LNCaP clone FGC (cell line): ENCODE data around the gene MGAT5.
"Not testable (repeated sequence)": the region's sequence is repeated elsewhere in the genome, so short reads cannot be mapped to it uniquely, and the experiment has no call there.

Experiments used
- DNase-seq: peaks from one replicate; pipeline ENCODE4 v3.0.0-alpha.2; 2011; ENCODE audit warnings: low read depth
- H3K4me3 ChIP-seq: 2 replicates; pipeline ENCODE4 v1.5.1; 2011; ENCODE audit warnings: mild to moderate bottlenecking, low read depth, low read length, control low read depth
- CTCF ChIP-seq: IDR thresholded peaks from 2 replicates; pipeline ENCODE4 v1.5.1; 2012; ENCODE audit warnings: mild to moderate bottlenecking; ENCODE audit not compliant: control insufficient read depth, insufficient read depth; ENCODE audit errors: extremely low read depth

Gene MGAT5

GRCh38 chr2:134468776-134469175, 214.9 kb downstream of the MGAT5 start:
- TF ChIP-seq CTCF = no peak
- no peak overlapping the region for H3K4me3 ChIP-seq
- no peak for DNase-seq

GRCh38 chr2:134469516-134470115, 215.7 kb downstream of the MGAT5 start:
- DNase-seq = no peak
- no peak for TF ChIP-seq CTCF
- no peak overlapping the region for H3K4me3 ChIP-seq

- TF ChIP-seq CTCF = no peak
- no peak for DNase-seq
- H3K4me3 ChIP-seq = no peak overlapping the region
Measured at GRCh38 chr2:134470561-134471168, 216.8 kb downstream of the MGAT5 start.

GRCh38 chr2:134476982-134477381, 223.1 kb downstream of the MGAT5 start:
- not testable (repeated sequence) for DNase-seq, H3K4me3 ChIP-seq

- TF ChIP-seq CTCF = no peak
- no peak overlapping the region for H3K4me3 ChIP-seq
- DNase-seq = no peak
Measured at GRCh38 chr2:134479696-134480330, 225.9 kb downstream of the MGAT5 start.

GRCh38 chr2:134482131-134482723, 228.4 kb downstream of the MGAT5 start:
- no peak for DNase-seq
- no peak overlapping the region for H3K4me3 ChIP-seq
- no peak for TF ChIP-seq CTCF

- no peak for DNase-seq
- H3K4me3 ChIP-seq = no peak overlapping the region
- no peak for TF ChIP-seq CTCF
Measured at GRCh38 chr2:134482766-134483340, 229.0 kb downstream of the MGAT5 start.
